GM19455 (cell line): ENCODE measurements around the gene TIGD4.

Source experiments
- ATAC-seq: cut with Tn5 transposase; IDR thresholded peaks from one replicate; pipeline ENCODE4 v1.9.1; 2021; ENCODE audit not compliant: unreplicated experiment

TIGD4 gene

DNA sequence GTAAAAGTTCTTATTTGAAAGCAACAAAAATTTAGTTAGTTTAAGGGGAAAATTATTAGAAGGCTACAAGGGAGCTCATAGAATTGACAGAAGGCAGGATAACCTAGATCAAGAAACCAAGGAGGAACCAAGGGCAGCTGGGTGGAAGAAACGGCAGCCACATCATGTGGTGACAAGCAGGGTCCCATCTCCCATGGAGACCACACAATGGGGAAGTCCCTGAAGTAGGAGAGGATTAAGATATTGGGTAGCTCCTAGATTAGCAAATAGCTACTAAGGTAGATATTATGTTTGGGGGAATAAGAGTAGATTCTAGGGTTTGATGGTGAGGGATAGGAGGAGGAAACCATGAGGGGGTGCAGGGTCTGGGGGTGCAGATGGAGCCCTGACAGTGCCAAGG is 51.7 kb downstream of the TIGD4 start:
- no peak for ATAC-seq

DNA sequence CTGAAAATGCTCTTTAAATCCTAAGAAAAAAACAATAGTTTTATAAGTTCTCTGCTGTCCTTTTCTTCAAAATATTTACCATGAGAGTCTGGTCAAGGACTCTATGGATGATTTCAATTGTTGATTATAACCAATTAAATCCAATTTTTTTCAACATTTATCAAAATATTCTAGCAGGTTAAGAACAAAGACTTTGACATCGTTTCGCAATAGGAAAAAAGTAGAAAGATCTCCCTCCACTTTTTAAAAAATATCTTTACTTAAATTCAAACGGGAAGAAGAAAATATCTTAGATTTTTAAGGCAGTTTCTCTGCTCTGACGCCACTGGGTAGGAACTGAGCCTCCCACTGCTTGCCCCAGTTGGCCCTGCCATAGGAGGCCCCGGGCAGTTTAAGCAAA is 55.0 kb downstream of the TIGD4 start:
- ATAC-seq: no peak

DNA sequence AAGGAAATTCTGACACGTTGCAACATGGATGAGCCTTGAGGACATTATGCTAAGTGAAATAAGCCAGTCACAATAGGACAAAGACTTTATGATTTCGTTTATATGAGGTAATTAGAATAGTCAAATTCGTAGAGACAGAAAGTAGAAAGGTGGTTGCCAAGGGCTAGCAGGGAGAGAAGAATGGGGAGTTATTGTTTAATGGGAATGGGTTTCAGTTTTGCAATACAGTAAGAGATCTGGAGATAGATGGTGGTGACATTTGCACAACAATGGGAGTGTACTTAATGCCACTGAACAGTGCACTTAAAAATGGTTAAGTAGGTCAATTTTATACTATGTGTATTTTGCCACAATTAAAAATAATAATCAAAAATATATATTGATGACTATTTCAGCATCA is 56.3 kb downstream of the TIGD4 start:
- ATAC-seq: no peak

DNA sequence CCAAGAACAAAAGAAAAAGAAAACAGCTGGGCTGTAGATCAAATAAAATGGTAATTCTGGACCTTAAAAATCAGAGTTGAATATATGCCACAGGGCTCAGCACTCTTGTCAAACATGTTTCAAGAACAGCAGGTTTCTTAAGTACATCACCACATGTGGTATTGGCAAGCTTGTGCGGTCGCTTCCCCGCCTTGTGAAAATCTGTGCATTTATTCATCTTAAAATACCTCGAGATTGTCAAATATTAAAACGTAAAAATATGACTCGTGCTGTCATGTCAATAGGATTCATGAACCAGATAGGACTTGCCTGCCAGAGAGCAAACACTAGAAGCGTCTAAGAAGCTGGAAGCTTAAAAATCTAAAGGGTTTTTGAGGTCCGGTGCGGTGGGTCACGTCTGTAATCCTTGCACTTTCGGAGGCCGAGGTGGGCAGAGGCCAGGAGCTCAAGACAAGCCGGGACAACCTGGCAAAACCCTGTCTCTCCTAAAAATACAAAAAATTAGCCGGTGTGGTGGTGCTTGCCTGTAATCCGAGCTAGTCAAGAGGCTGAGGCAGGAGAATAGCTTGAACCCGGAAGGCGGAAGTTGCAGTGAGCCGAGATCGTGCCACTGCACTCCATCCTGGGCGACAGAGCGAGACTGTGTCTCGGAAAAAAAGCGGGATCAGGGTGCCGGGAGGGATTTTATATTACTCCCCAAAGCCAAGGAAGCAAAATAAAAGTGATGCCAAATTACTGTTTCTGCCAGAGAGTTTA is 59.6 kb downstream of the TIGD4 start:
- ATAC-seq: no peak
